SK-N-SH (cell line): ENCODE data around the gene RET. TPM values are rescaled to one million over a fixed set of nuclear protein-coding genes. Genes with fewer than 3 reads are reported as not detected.
A peak's percentile ranks its signal among the peaks of the same experiment; 100 is the strongest.

ENCODE experiments used
- CTCF ChIA-PET: fragments of 300-600, 350-600 bp; formaldehyde crosslinking; extraction: SDS; loops from one replicate; lab custom pipeline; 2021; lab: Yijun Ruan, JAX
- POLR2A ChIA-PET: fragments of 350-600 bp; sonication (Branson Sonifier 250); formaldehyde crosslinking; extraction: SDS; loops from one replicate; lab custom pipeline; 2020; ENCODE audit warnings: antibody characterized with exemption, inconsistent platforms; lab: Yijun Ruan, JAX
- DNase-seq: peaks from one replicate; pipeline ENCODE4 v3.0.0; 2012
- H2AFZ ChIP-seq: fragments of 200-600 bp; sonication (generic); 2 replicates; pipeline ENCODE4 v1.8.1; 2016; ENCODE audit warnings: antibody characterized with exemption, mild to moderate bottlenecking, low read depth
- H3F3A ChIP-seq: fragments of 200-600 bp; sonication (generic); replicated peaks from 2 replicates; pipeline ENCODE3; 2016; ENCODE audit warnings: antibody characterized with exemption, mild to moderate bottlenecking; ENCODE audit not compliant: insufficient read depth
- H3K27ac ChIP-seq, 2 experiments: fragments of 200-500 bp in 1 of 2; fragments of 200-600 bp in 1 of 2; sonication (Bioruptor generic) in 1 of 2; sonication (generic), shearing (Covaris generic) in 1 of 2; 2 replicates each; pipeline versions ENCODE4 v1.5.1 to v1.6.1; 2014 to 2016; ENCODE audit warnings: low read depth in 2 of 2, inconsistent platforms in 1 of 2, low read length in 1 of 2, mild to moderate bottlenecking in 1 of 2, mixed read lengths in 1 of 2
- H3K27me3 ChIP-seq: fragments of 200-600 bp; sonication (generic), shearing (Covaris generic); 2 replicates; pipeline ENCODE4 v1.6.1; 2016; ENCODE audit warnings: mixed run types; ENCODE audit not compliant: insufficient read depth
- H3K36me3 ChIP-seq, 2 experiments: fragments of 200-500 bp in 1 of 2; fragments of 200-600 bp in 1 of 2; sonication (Bioruptor generic) in 1 of 2; sonication (generic) in 1 of 2; replicated peaks in 1 of 2; 2 replicates each; pipeline versions ENCODE3 to v1.5.1; 2014 to 2016; ENCODE audit warnings: low read length in 1 of 2, mild to moderate bottlenecking in 1 of 2; ENCODE audit not compliant: insufficient read depth in 2 of 2, control insufficient read depth in 1 of 2
- H3K4me1 ChIP-seq, 2 experiments: fragments of 200-500 bp in 1 of 2; fragments of 200-600 bp in 1 of 2; sonication (Bioruptor generic) in 1 of 2; sonication (generic), shearing (Covaris generic) in 1 of 2; 2 replicates each; pipeline versions ENCODE4 v1.5.1 to v1.6.1; 2014 to 2016; ENCODE audit warnings: low read depth in 1 of 2, low read length in 1 of 2, mixed run types in 1 of 2; ENCODE audit not compliant: insufficient read depth in 2 of 2, control insufficient read depth in 1 of 2
- H3K4me2 ChIP-seq: fragments of 200-600 bp; sonication (generic), shearing (Covaris generic); 2 replicates; pipeline ENCODE4 v1.6.1; 2017; ENCODE audit warnings: mixed run types
- H3K4me3 ChIP-seq, 2 experiments: fragments of 200-500 bp in 1 of 2; fragments of 200-600 bp in 1 of 2; sonication (Bioruptor generic) in 1 of 2; sonication (generic), shearing (Covaris generic) in 1 of 2; 2 replicates each; pipeline versions ENCODE4 v1.5.1 to v1.8.1; 2014 to 2016; ENCODE audit warnings: low read depth in 2 of 2, inconsistent platforms in 1 of 2, low read length in 1 of 2, mild to moderate bottlenecking in 1 of 2, mixed read lengths in 1 of 2, moderate library complexity in 1 of 2
- H3K79me2 ChIP-seq: fragments of 200-600 bp; sonication (generic); 2 replicates; pipeline ENCODE4 v1.8.1; 2017; ENCODE audit warnings: mild to moderate bottlenecking; ENCODE audit not compliant: insufficient read depth
- H3K9ac ChIP-seq: fragments of 200-600 bp; sonication (generic); 2 replicates; pipeline ENCODE4 v1.6.1; 2017; ENCODE audit warnings: mixed run types
- H3K9me2 ChIP-seq: fragments of 200-600 bp; sonication (generic); 2 replicates; pipeline ENCODE4 v1.6.1; 2017; ENCODE audit warnings: mixed run types
- H3K9me3 ChIP-seq: fragments of 200-600 bp; sonication (generic); 2 replicates; pipeline ENCODE4 v1.6.1; 2017; ENCODE audit warnings: mixed run types, mild to moderate bottlenecking, moderate library complexity
- H4K20me1 ChIP-seq: fragments of 200-600 bp; sonication (generic); 2 replicates; pipeline ENCODE4 v1.6.1; 2017; ENCODE audit warnings: mild to moderate bottlenecking, mixed run types; ENCODE audit not compliant: insufficient read depth
- ELF1 ChIP-seq: IDR thresholded peaks from 2 replicates; pipeline ENCODE4 v1.4.0; 2012
- EP300 ChIP-seq, 2 experiments: IDR thresholded peaks; 2 replicates each; pipeline versions ENCODE4 v1.4.0 to v1.6.1; 2012; ENCODE audit warnings: borderline replicate concordance in 1 of 2, low read depth in 1 of 2, low read length in 1 of 2
- FOSL2 ChIP-seq: IDR thresholded peaks from 2 replicates; pipeline ENCODE4 v1.4.0; 2012; ENCODE audit warnings: low read depth, mild to moderate bottlenecking, moderate library complexity, borderline replicate concordance
- FOXM1 ChIP-seq: IDR thresholded peaks from 2 replicates; pipeline ENCODE4 v1.4.0; 2012; ENCODE audit warnings: low read depth, mild to moderate bottlenecking
- IRF3 ChIP-seq: fragments of 150-350 bp; IDR thresholded peaks from 2 replicates; pipeline ENCODE4 v1.6.1; 2016; ENCODE audit warnings: mild to moderate bottlenecking, low read depth, low read length
- NFIC ChIP-seq: IDR thresholded peaks from 2 replicates; pipeline ENCODE4 v1.4.0; 2012; ENCODE audit warnings: borderline replicate concordance
- RAD21 ChIP-seq: IDR thresholded peaks from 2 replicates; pipeline ENCODE4 v1.6.1; 2012; ENCODE audit warnings: mild to moderate bottlenecking, low read length
- TCF12 ChIP-seq: IDR thresholded peaks from 2 replicates; pipeline ENCODE4 v1.4.0; 2012
- TEAD4 ChIP-seq: IDR thresholded peaks from 2 replicates; pipeline ENCODE4 v1.4.0; 2012; ENCODE audit warnings: mild to moderate bottlenecking, borderline replicate concordance; ENCODE audit not compliant: insufficient read depth
- WGBS: methylation state at CpG from one replicate; pipeline ENCODE4 v1.1.6; 2017; ENCODE audit warnings: low lambda C conversion rate; 5-methylcytosine and 5-hydroxymethylcytosine counted together
- polyA plus RNA-seq, 3 experiments: library from polyadenylated mRNA; depleted of rRNA; stranded (reverse); fragments of >200 nt; gene quantifications; 2 replicates each; pipeline ENCODE4 v1.2.3, GENCODE V29; 2012
- TF ChIP-seq, protein P1 (sequence below): IDR thresholded peaks from 2 replicates; pipeline ENCODE4 v1.4.0; 2012; ENCODE audit warnings: low read depth

The RET gene
- polyA plus RNA-seq, 1 of the 3 experiments (the other 2 are of a cell fraction), result 3.2 TPM

DNA sequence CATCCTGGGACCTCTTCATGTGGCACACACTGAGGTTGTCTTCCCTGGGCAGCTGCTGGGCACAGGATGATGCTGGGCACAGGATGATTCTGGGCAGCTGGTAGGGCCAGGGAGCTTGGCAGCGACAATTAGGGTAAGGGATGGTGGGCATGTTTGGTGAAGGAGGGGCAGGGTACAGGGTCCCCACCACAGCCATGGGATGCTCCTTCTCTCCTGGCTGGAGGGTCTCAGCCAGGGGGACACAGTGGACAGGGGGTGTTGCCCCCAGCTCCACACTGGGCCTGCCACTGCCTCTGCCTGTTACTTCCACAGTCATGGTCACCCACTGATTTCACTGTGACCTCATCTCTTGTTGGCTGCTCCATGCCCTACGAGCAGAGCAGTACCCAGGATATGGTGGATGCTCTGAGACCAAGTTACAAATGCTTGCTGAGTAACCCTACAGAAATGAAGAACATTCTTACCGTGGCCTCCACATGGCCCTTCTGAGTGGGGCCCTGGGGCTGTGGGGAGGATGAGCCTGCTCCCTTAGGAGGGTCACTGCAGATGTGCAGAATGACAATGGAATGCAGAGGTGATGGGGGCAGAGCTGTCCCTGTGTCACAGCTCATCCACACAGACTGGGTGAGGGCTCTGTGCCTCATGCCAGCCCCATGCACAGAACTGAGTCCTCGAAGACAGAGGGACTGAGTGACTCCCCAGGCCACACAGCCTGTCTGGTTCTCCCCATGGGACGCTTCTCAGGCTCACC, 28.4 kb upstream of the RET start:
- H3K4me3 ChIP-seq, result no peak overlapping the region
- peaks cover 0 to 56% of the 10 kb centered on the region in 2 experiments; a peak in 3 of 4 replicates for H3K4me1 ChIP-seq
- H3K27me3 ChIP-seq, result no peaks in the 10 kb centered on the region
- peak overlapping the region in 1 of 2 experiments; percentile 16; a peak in 1 of 4 replicates for H3K27ac ChIP-seq
- ChIA-PET POLR2A (interaction anchor here (0.8 to 2.1 kb wide), 4 partner anchors 10 to 32 kb away, joined by 3 to 4 read pairs (median 3); no protein-coding TSS in a partner anchor), CTCF (interaction anchor here (0.8 to 1.5 kb wide), 4 partner anchors 12 to 69 kb away, joined by 3 to 5 read pairs (median 4); no protein-coding TSS in a partner anchor)
- no peaks in the 10 kb centered on the region for H3F3A ChIP-seq
- H4K20me1 ChIP-seq, result no peaks in the 10 kb centered on the region
- H3K9ac ChIP-seq, result no peak overlapping the region
- H3K79me2 ChIP-seq, result no peaks in the 10 kb centered on the region
- WGBS, result 26% methylated on average over 2 of the region's 5 CpGs
- no peak for TF ChIP-seq FOSL2
- no peak for TF ChIP-seq TEAD4
- no peak for TF ChIP-seq ELF1
- no peak for TF ChIP-seq EP300 (IDR thresholded peaks at IDR 0.05; ENCODE audit: borderline replicate concordance in 1 of 2, low read depth in 1 of 2, low read length in 1 of 2)
- no peak for TF ChIP-seq TCF12
- no peak for TF ChIP-seq RAD21
- no peak for TF ChIP-seq NFIC
- no peak for TF ChIP-seq FOXM1
- TF ChIP-seq, protein P1, sequence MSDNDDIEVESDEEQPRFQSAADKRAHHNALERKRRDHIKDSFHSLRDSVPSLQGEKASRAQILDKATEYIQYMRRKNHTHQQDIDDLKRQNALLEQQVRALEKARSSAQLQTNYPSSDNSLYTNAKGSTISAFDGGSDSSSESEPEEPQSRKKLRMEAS, result no peak
- DNase-seq, result peak; percentile 24
- no peaks in the 10 kb centered on the region for H3K36me3 ChIP-seq
- H3K9me2 ChIP-seq, result no peaks in the 10 kb centered on the region
- no peak overlapping the region for H3K4me2 ChIP-seq
- H3K9me3 ChIP-seq, result no peaks in the 10 kb centered on the region
- H2AFZ ChIP-seq, result no peak overlapping the region

GRCh38 chr10:43049081-43049551, 27.8 kb upstream of the RET start:
- no peak overlapping the region; a peak in 1 of 4 replicates for H3K27ac ChIP-seq
- H3K4me1 ChIP-seq, result peaks cover 0 to 56% of the 10 kb centered on the region in 2 experiments; a peak in 3 of 4 replicates
- H3F3A ChIP-seq, result no peaks in the 10 kb centered on the region
- no peak overlapping the region for H3K4me2 ChIP-seq
- TF ChIP-seq IRF3, result no peak
- no peak overlapping the region for H2AFZ ChIP-seq
- H3K4me3 ChIP-seq, result no peak overlapping the region
- H3K27me3 ChIP-seq, result no peaks in the 10 kb centered on the region
- DNase-seq, result peak; percentile 8
- H3K79me2 ChIP-seq, result no peaks in the 10 kb centered on the region
- no peaks in the 10 kb centered on the region for H3K9me3 ChIP-seq
- H3K9ac ChIP-seq, result no peak overlapping the region
- CTCF ChIA-PET, result interaction anchor here (0.8 to 1.5 kb wide), 5 partner anchors 11 to 69 kb away, joined by 3 to 5 read pairs (median 4); no protein-coding TSS in a partner anchor
- H3K9me2 ChIP-seq, result no peaks in the 10 kb centered on the region
- POLR2A ChIA-PET, result interaction anchor here (0.8 to 2.1 kb wide), 4 partner anchors 10 to 31 kb away, joined by 3 to 4 read pairs (median 3); no protein-coding TSS in a partner anchor
- 71% methylated on average over 10 of the region's 10 CpGs for WGBS
- no peaks in the 10 kb centered on the region for H3K36me3 ChIP-seq
- no peaks in the 10 kb centered on the region for H4K20me1 ChIP-seq
